HG03520 (cell line): ENCODE results near the gene BCAR1.

Experiments
- ATAC-seq: cut with Tn5 transposase; IDR thresholded peaks from one replicate; pipeline ENCODE4 v1.9.1; 2021; ENCODE audit warnings: mild to moderate bottlenecking, moderate library complexity; ENCODE audit not compliant: unreplicated experiment

BCAR1 gene

GRCh38 chr16:75257886-75258806 is 6.7 kb upstream of the BCAR1 start:
- no peak for ATAC-seq

- no peak for ATAC-seq
Observed at GRCh38 chr16:75256696-75257343, 5.4 kb upstream of the BCAR1 start.

- no peak for ATAC-seq
Observed at GRCh38 chr16:75256059-75256571, 4.7 kb upstream of the BCAR1 start.

- no peak for ATAC-seq
Observed at GRCh38 chr16:75254359-75254837, 3.0 kb upstream of the BCAR1 start.

GRCh38 chr16:75252946-75253911 is 1.8 kb upstream of the BCAR1 start:
- ATAC-seq = no peak

- ATAC-seq = no peak
Observed at GRCh38 chr16:75252049-75252864, 833 bp upstream of the BCAR1 start.

- ATAC-seq = peak; percentile 32
Observed at GRCh38 chr16:75250809-75251279, 580 bp downstream of the BCAR1 start.

GRCh38 chr16:75250089-75250808 is 1.2 kb downstream of the BCAR1 start:
- ATAC-seq = no peak

- no peak for ATAC-seq
Observed at GRCh38 chr16:75249441-75249840, 2.0 kb downstream of the BCAR1 start.

- no peak for ATAC-seq
Observed at GRCh38 chr16:75248536-75249380, 2.7 kb downstream of the BCAR1 start.

GRCh38 chr16:75248142-75248535 is 3.3 kb downstream of the BCAR1 start:
- ATAC-seq = no peak

GRCh38 chr16:75247249-75247648 is 4.2 kb downstream of the BCAR1 start:
- no peak for ATAC-seq

- ATAC-seq = no peak
Observed at GRCh38 chr16:75246504-75247205, 4.8 kb downstream of the BCAR1 start.

GRCh38 chr16:75244844-75245758 is 6.3 kb downstream of the BCAR1 start:
- ATAC-seq = no peak

GRCh38 chr16:75244225-75244809 is 7.1 kb downstream of the BCAR1 start:
- no peak for ATAC-seq

- ATAC-seq = no peak
Observed at GRCh38 chr16:75243667-75244224, 7.7 kb downstream of the BCAR1 start.
